ENCODE data around the gene PLEK. TPM values are rescaled to one million over a fixed set of nuclear protein-coding genes. Genes with fewer than 3 reads are reported as not detected.

PLEK gene
- total RNA-seq, 4 donors from 2014 or later: 5.0 to 33.0 (median 6.8) TPM

DNA sequence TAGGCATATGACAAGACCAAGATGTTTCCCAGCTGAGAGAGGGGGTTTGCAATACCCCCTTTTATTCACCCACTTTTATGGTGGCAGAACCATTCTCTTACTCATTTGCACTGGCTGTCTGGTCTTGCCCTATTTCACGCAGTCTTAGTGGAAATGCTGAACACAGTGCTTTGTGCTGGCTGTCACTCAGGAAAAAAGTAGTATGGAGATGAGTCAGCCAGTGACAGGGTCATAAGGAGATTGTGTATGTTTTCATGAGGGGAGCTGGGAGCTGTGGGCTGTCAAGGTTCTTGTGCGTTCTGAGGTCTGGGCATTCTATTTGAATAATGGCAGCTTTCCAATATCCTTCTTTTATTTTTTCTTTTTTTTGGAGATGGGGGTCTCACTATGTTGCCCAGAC, 34.4 kb upstream of the PLEK start:
- Histone ChIP-seq H3K27ac (no peak overlapping the region), H3K36me3 (no peaks in the 10 kb centered on the region), H3K4me3 (no peak overlapping the region), H3K27me3 (peaks cover 25% of the 10 kb centered on the region), H3K4me1 (no peaks in the 10 kb centered on the region), H3K9me3 (no peaks in the 10 kb centered on the region)
- no peak for ATAC-seq
- WGBS, 2 donors (ENCODE audit: low coverage in 1 of 2): 55 to 58% methylated on average over 2 of the region's 2 CpGs
- TF ChIP-seq, protein P1, sequence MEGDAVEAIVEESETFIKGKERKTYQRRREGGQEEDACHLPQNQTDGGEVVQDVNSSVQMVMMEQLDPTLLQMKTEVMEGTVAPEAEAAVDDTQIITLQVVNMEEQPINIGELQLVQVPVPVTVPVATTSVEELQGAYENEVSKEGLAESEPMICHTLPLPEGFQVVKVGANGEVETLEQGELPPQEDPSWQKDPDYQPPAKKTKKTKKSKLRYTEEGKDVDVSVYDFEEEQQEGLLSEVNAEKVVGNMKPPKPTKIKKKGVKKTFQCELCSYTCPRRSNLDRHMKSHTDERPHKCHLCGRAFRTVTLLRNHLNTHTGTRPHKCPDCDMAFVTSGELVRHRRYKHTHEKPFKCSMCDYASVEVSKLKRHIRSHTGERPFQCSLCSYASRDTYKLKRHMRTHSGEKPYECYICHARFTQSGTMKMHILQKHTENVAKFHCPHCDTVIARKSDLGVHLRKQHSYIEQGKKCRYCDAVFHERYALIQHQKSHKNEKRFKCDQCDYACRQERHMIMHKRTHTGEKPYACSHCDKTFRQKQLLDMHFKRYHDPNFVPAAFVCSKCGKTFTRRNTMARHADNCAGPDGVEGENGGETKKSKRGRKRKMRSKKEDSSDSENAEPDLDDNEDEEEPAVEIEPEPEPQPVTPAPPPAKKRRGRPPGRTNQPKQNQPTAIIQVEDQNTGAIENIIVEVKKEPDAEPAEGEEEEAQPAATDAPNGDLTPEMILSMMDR (IDR thresholded peaks at IDR 0.05): no peak
- TF ChIP-seq POLR2AphosphoS5 (IDR thresholded peaks at IDR 0.05) (no peak), EP300 (IDR thresholded peaks at IDR 0.05) (no peak), POLR2A (IDR thresholded peaks at IDR 0.05) (no peak)

DNA sequence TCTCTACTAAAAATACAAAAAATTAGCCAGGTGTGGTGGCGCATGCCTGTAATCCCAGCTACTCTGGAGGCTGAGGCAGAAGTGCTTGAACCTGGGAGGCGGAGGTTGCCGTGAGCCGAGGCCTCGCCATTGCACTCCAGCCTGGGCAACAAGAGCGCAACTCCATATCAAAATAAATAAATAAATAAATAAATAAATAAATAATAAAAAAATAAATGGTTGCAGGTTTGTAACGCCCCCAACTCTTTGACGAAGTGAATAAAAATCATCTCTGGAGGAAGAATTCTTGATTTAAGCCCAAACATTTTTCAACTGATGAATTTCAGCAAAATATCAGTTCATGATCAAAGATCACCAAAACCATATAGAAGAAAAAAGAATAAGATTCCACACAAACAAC, 32.1 kb upstream of the PLEK start:
- H3K4me3 ChIP-seq: no peak overlapping the region
- H3K36me3 ChIP-seq: no peaks in the 10 kb centered on the region
- peaks cover 18% of the 10 kb centered on the region for H3K27me3 ChIP-seq
- H3K27ac ChIP-seq: no peak overlapping the region
- H3K9me3 ChIP-seq: no peaks in the 10 kb centered on the region
- 82 to 89% methylated on average over 7 to 8 of the region's 8 CpGs for WGBS, 2 donors (ENCODE audit: low coverage in 1 of 2)
- TF ChIP-seq, protein P1 (IDR thresholded peaks at IDR 0.05): no peak
- TF ChIP-seq POLR2AphosphoS5 (IDR thresholded peaks at IDR 0.05): no peak
- TF ChIP-seq EP300 (IDR thresholded peaks at IDR 0.05): no peak
- no peak for TF ChIP-seq POLR2A (IDR thresholded peaks at IDR 0.05)
- ATAC-seq: no peak
- no peaks in the 10 kb centered on the region for H3K4me1 ChIP-seq

DNA sequence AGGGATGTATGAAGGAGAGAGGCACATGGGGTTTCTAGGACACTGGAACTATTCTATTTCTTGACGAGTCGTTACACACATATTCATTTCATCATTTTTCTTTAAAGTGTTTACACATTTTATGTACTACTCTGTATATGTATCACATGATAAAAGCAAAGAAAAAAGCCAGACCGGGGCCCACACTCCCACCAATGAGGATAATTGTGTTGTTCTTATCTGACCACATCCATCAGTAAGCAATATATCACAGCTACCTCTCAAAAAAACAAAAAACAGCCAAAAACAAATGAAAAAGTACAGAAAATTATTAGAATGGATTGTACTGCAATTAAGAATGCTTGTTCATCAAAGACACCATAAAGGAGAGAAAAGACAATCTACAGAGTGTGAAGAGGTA, 31.2 kb upstream of the PLEK start:
- WGBS, 2 donors (ENCODE audit: low coverage in 1 of 2): 41 to 65% methylated on average over 3 of the region's 3 CpGs

DNA sequence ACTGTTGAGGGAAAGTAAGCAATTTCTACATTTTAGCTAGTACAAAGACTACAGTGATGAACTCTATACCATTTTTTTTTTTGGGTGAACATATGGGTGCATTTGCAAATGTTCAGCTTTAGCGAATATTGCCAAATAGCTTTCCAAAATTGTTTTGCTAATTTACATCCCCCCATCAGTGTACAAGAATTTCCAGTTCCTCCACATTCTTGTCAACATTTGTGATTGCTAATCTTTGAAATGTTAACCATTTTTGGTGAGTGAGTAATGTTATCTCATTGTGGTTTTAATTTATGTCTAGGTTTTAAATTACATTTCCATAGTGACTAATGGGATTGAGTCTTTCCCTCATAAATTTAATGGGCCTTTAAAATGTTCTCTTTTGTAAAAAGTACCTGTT, 28.9 kb upstream of the PLEK start:
- Histone ChIP-seq H3K4me1 (no peaks in the 10 kb centered on the region), H3K27me3 (no peaks in the 10 kb centered on the region), H3K9me3 (no peaks in the 10 kb centered on the region), H3K27ac (no peak overlapping the region), H3K36me3 (no peaks in the 10 kb centered on the region), H3K4me3 (no peak overlapping the region)
- TF ChIP-seq POLR2AphosphoS5 (IDR thresholded peaks at IDR 0.05) (no peak), EP300 (IDR thresholded peaks at IDR 0.05) (no peak)
- ATAC-seq: no peak
- WGBS, 2 donors (ENCODE audit: low coverage in 1 of 2): 78 to 88% methylated on average over 1 of the region's 1 CpG

More for the DNA sequence above, 31.2 kb upstream of the PLEK start:
- Histone ChIP-seq H3K27me3 (peaks cover 8% of the 10 kb centered on the region), H3K27ac (no peak overlapping the region), H3K4me3 (no peak overlapping the region), H3K9me3 (no peaks in the 10 kb centered on the region), H3K36me3 (no peaks in the 10 kb centered on the region), H3K4me1 (no peaks in the 10 kb centered on the region)
- no peak for ATAC-seq
- TF ChIP-seq POLR2AphosphoS5 (IDR thresholded peaks at IDR 0.05): no peak

DNA sequence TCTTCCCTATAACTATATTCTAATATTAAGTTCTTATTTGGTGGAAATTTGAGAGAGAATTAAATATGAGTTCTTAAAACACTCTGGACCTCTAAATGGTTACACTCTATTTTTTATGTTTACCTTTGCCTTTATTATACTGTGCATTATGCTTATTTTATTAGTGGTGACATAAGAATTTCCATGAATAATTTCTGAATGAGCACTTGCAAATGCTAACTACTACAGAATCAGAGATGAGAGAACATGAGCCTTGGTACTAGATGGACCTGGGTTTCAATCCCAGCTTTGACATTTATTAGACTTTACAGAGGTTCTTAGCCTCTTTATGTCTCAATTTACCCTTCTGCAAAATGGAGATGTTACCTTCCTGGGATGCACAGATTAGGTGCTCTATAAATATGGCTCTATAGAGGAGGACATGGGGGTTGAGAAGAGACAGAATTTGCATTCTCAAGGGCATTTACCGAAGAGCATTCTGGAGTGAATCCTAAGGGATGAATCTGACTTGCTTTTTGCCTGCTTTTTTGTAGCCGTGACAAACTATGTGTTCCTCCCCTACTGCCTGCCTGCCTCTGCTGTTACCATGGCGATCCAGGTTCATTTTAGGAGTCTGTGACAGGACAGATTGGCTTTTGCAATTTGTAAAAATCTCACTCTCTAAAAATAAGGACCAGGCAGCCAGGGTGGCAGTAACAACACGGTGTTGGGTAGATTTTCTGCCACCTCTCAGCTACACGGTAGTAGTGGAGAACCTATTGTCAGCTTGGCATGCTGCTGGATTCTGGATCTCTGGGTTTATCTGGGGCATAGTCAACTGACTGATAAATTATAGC, 24.6 kb upstream of the PLEK start:
- ATAC-seq: no peak
- TF ChIP-seq POLR2AphosphoS5 (IDR thresholded peaks at IDR 0.05) (no peak), POLR2A (IDR thresholded peaks at IDR 0.05) (no peak), EP300 (IDR thresholded peaks at IDR 0.05) (no peak)
- H3K9me3 ChIP-seq: no peaks in the 10 kb centered on the region
- H3K4me3 ChIP-seq: no peak overlapping the region
- H3K27ac ChIP-seq: no peak overlapping the region
- WGBS, 2 donors (ENCODE audit: low coverage in 1 of 2): 60 to 61% methylated on average over 1 to 5 of the region's 5 CpGs
- no peaks in the 10 kb centered on the region for H3K4me1 ChIP-seq
- H3K36me3 ChIP-seq: no peaks in the 10 kb centered on the region
- peaks cover 12% of the 10 kb centered on the region for H3K27me3 ChIP-seq

DNA sequence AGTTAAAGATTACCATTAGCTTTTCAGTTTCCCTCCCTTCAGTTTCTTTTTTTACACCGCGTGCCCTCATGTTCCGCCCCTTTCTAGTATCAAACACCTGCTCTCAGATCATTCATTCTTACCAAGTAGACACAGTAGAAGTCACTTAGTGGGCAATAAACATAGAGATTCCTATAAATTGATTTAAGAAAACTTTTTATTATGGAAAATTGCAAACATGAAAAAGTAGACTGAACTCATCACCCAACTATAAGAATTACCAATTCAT, 24.1 kb upstream of the PLEK start:
- H3K36me3 ChIP-seq: no peaks in the 10 kb centered on the region
- no peak overlapping the region for H3K27ac ChIP-seq
- H3K27me3 ChIP-seq: peaks cover 17% of the 10 kb centered on the region
- H3K9me3 ChIP-seq: no peaks in the 10 kb centered on the region
- 86% methylated on average over 3 of the region's 3 CpGs; no CpG with 5 or more reads in 1 of the 2 donors for WGBS, 2 donors (ENCODE audit: low coverage in 1 of 2)
- no peak for TF ChIP-seq EP300 (IDR thresholded peaks at IDR 0.05)
- TF ChIP-seq POLR2AphosphoS5 (IDR thresholded peaks at IDR 0.05): no peak
- H3K4me3 ChIP-seq: no peak overlapping the region
- H3K4me1 ChIP-seq: no peaks in the 10 kb centered on the region
- no peak for ATAC-seq

DNA sequence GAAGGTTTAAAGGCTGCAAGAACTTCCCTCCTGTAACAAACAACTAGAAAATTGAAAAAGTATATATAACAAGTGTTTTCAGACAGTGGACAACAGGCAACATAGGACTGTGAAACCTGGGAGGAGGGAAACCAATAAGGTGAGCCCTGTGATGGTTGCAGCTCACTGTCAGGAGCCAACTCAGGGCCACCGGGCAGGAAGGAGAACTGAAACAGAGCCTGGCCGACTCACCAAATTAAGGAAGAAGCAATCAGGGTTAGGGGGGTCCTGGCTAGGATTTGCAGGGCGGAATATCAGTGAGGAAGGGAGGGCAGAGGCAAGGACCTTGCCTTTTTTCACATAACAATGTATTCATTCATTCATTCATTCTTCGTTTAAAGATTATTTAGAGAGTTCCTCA, 23.5 kb upstream of the PLEK start:
- peaks cover 17% of the 10 kb centered on the region for H3K27me3 ChIP-seq
- WGBS, 2 donors (ENCODE audit: low coverage in 1 of 2): 53 to 83% methylated on average over 4 of the region's 4 CpGs
- no peaks in the 10 kb centered on the region for H3K4me1 ChIP-seq
- ATAC-seq: no peak
- TF ChIP-seq, protein P1 (IDR thresholded peaks at IDR 0.05): no peak
- no peak for TF ChIP-seq POLR2AphosphoS5 (IDR thresholded peaks at IDR 0.05)
- no peak for TF ChIP-seq EP300 (IDR thresholded peaks at IDR 0.05)
- TF ChIP-seq POLR2A (IDR thresholded peaks at IDR 0.05): no peak
- no peaks in the 10 kb centered on the region for H3K36me3 ChIP-seq
- H3K4me3 ChIP-seq: no peak overlapping the region
- no peak overlapping the region for H3K27ac ChIP-seq
- H3K9me3 ChIP-seq: no peaks in the 10 kb centered on the region
